Brain microvascular endothelial cell (primary cell): Measurements from ENCODE around the gene SLTM.

Source experiments
- DNase-seq: peaks from one replicate; pipeline ENCODE4 v3.0.0-alpha.2; 2020
- H3K27ac ChIP-seq: fragments of 250-450 bp; sonication (Bioruptor Pico); 2 replicates; pipeline ENCODE4 v1.5.1; 2020; ENCODE audit warnings: mild to moderate bottlenecking, moderate library complexity
- H3K27me3 ChIP-seq: fragments of 250-450 bp; sonication (Bioruptor Pico); replicated peaks from 2 replicates; pipeline ENCODE4 v1.5.1; 2020; ENCODE audit warnings: mild to moderate bottlenecking
- H3K36me3 ChIP-seq: fragments of 250-450 bp; sonication (Bioruptor Pico); replicated peaks from 2 replicates; pipeline ENCODE4 v1.5.1; 2020; ENCODE audit warnings: mild to moderate bottlenecking
- H3K4me3 ChIP-seq: 2 replicates; pipeline ENCODE4 v1.5.1; 2011; ENCODE audit warnings: low read depth, mild to moderate bottlenecking, control low read depth, low read length, moderate library complexity
- in situ Hi-C: cut with HindIII; loops from 2 replicates; pipeline ENCODE4 v1.10.0; 2017; ENCODE audit warnings: low sequenced_read_pairs, low pct_ligation_motif_present
- TF ChIP-seq, protein P1 (sequence below): IDR thresholded peaks from 2 replicates; pipeline ENCODE4 v1.5.1; 2011; ENCODE audit warnings: low read depth, mild to moderate bottlenecking, moderate library complexity, low read length, control low read depth, inconsistent platforms; ENCODE audit errors: missing control alignments

SLTM gene

DNA sequence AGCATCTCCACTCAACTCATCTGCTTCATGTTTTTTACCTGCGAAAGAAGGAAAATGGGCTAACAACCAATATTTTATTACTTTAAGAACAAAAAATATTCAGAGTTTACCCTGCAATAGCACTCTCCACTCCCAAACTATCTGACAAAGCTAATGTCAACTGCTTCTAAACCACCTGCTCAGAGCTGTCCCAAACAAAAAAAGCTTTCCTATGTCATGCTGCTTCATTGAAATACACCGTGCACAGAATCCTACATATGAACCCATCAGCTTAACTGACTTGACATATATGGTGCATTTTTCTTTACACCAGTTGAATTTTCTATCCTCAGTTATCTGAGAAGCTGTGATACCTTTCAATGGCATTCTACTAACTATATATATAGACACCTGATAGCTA lies 16.5 kb downstream of the SLTM start:
- H3K36me3 ChIP-seq: peaks cover 12% of the 10 kb centered on the region
- TF ChIP-seq, protein P1, sequence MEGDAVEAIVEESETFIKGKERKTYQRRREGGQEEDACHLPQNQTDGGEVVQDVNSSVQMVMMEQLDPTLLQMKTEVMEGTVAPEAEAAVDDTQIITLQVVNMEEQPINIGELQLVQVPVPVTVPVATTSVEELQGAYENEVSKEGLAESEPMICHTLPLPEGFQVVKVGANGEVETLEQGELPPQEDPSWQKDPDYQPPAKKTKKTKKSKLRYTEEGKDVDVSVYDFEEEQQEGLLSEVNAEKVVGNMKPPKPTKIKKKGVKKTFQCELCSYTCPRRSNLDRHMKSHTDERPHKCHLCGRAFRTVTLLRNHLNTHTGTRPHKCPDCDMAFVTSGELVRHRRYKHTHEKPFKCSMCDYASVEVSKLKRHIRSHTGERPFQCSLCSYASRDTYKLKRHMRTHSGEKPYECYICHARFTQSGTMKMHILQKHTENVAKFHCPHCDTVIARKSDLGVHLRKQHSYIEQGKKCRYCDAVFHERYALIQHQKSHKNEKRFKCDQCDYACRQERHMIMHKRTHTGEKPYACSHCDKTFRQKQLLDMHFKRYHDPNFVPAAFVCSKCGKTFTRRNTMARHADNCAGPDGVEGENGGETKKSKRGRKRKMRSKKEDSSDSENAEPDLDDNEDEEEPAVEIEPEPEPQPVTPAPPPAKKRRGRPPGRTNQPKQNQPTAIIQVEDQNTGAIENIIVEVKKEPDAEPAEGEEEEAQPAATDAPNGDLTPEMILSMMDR: no peak
- DNase-seq: no peak
- H3K27me3 ChIP-seq: no peaks in the 10 kb centered on the region
- in situ Hi-C loops: no loop called here
- no peak overlapping the region for H3K27ac ChIP-seq
- H3K4me3 ChIP-seq: no peak overlapping the region

DNA sequence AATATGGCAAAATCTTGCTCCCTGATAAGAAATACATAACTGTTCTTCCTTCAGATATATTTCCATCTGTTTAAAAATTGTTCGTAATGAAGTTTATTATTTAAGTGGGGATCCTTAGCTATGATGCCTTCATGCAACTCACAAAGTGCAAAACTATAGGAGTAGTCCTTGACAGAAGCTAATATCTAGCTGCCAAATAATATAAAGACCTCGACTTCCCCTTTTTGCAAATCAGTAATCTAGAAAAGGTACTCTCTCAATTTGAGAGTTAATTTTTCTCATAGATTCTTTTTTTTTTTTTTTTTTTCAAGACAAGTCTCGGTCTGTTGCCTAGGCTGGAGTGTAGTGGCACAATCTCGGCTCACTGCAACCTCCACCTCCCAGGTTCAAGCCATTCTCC lies 23.0 kb downstream of the SLTM start:
- Histone ChIP-seq H3K27me3 (no peaks in the 10 kb centered on the region), H3K36me3 (peaks cover 13% of the 10 kb centered on the region), H3K4me3 (no peak overlapping the region), H3K27ac (no peak overlapping the region)
- TF ChIP-seq, protein P1: no peak
- in situ Hi-C loops: no loop called here
- DNase-seq: no peak

DNA sequence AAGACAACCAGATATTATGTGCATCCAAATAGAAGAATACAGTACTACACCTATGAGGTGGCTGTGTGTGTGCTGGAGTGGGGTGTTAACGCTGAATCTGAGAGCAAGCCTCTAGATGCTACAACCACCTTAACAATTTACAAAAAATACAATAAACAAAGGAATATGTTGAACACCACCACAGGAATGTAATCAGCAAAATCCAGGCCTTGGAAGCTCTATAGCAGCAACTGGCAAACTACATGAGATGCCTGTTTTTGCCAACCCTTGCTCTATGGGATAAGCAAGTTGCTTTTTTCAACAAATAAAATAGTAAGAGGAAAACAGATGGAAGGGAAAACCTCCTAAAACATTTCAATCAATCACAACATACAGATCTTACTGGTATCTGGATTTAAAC lies 23.9 kb downstream of the SLTM start:
- no peak overlapping the region for H3K27ac ChIP-seq
- H3K4me3 ChIP-seq: no peak overlapping the region
- H3K27me3 ChIP-seq: no peaks in the 10 kb centered on the region
- H3K36me3 ChIP-seq: peaks cover 16% of the 10 kb centered on the region
- DNase-seq: no peak
- in situ Hi-C loops: no loop called here
- TF ChIP-seq, protein P1: no peak

DNA sequence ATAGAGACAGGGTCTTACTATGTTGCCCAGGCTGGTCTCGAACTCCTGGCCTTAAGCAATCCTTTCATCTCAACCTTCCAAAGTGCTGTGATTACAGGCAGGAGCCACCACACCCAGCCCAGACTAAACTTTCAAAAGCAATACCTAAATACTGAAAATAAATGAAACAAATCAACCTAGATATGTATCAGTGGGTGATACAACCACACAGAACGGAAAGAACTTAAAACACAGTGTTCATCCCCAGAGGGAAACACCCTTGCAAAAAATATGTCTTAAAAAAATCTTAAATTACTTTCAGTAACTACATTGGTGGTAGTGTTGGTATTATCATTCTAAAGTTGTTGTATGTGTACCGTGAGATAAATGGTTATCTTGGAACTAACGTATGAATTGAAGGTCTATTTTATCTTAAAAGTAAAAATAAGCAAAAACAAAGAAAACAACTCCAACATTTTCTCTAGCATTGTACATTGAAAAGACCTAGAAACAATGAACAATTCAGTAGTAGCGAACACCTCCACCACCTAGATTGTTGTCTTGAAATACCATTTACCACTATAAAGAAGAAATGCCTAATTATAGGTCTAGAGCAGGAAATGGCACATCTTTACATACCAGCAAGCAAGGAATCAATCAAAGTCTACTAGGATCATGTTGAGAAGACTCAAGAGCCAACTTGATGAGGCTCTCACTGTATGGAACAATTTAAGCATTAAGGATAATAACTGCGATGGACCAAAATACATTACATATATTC lies 24.7 kb downstream of the SLTM start:
- DNase-seq: no peak
- H3K27ac ChIP-seq: no peak overlapping the region
- H3K27me3 ChIP-seq: no peaks in the 10 kb centered on the region
- TF ChIP-seq, protein P1: no peak
- peaks cover 19% of the 10 kb centered on the region for H3K36me3 ChIP-seq
- in situ Hi-C loops: no loop called here
- H3K4me3 ChIP-seq: no peak overlapping the region

DNA sequence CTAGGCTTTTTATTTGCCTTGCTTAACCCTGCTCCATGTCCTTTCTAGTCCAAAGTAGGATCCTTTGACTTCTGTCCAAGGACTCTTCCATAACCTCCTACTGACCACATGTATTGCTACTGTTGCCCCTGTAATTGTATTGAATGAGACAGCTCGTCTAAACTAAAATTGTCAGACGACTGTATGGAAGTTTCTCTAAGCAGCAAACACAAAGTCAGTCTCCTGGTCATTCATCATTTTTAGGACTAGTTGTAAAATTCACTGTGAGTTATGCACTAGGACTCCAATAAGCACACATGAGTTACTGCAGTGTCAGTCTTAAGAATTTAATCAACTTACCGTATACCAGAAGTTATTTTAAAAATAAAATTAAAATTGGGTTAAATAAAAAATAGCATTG lies 32.8 kb downstream of the SLTM start:
- no peak overlapping the region for H3K4me3 ChIP-seq
- peaks cover 39% of the 10 kb centered on the region for H3K36me3 ChIP-seq
- H3K27me3 ChIP-seq: no peaks in the 10 kb centered on the region
- in situ Hi-C loops: no loop called here
- DNase-seq: no peak
- H3K27ac ChIP-seq: no peak overlapping the region
- TF ChIP-seq, protein P1: no peak
